ENCODE results near the gene RAD51AP2. TPM values are rescaled to one million over a fixed set of nuclear protein-coding genes. Genes with fewer than 3 reads are reported as not detected.
"Not testable (repeated sequence)": the region's sequence is repeated elsewhere in the genome, so short reads cannot be mapped to it uniquely, and the experiment has no call there.

The RAD51AP2 gene
- total RNA-seq, 2 experiments from 2014 or later = not detected

GRCh38 chr2:17521621-17522020, 3.4 kb upstream of the RAD51AP2 start:
- ChIA-PET POLR2A (no interaction called here), CTCF (no interaction called here)
- DNase-seq = no peak
- no peak overlapping the region for H3K27ac Mint-ChIP-seq
- no peaks in the 10 kb centered on the region for H3K36me3 Mint-ChIP-seq
- no peak overlapping the region for H3K4me3 Mint-ChIP-seq
- intact Hi-C loops (cut with micrococcal nuclease) = no loop called here
- H3K27me3 Mint-ChIP-seq = peaks cover 8% of the 10 kb centered on the region
- no peaks in the 10 kb centered on the region for H3K4me1 Mint-ChIP-seq (ENCODE audit: low read depth)
- no peaks in the 10 kb centered on the region for H3K9me3 Mint-ChIP-seq

DNA sequence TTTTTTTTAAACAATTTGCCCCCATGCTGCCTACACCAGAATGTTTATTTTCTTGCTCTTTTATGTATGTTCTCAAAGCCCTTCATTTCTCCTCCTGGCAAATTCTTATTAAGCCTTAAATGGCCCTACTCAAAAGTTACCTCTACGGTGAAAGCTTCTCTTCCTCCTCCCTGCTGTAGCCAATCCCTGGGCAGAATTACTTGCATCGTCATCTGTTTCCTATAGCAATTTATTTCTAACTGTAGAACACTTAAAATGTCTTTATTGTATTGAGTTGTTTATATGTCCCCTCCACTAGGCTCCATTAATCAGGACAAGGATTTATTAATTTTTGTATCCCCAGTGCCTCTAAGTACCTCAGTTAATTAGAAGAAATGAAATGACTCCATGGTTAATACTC, 2.5 kb upstream of the RAD51AP2 start:
- Mint-ChIP-seq H3K27me3 (peaks cover 7% of the 10 kb centered on the region), H3K9me3 (no peaks in the 10 kb centered on the region), H3K4me3 (no peak overlapping the region), H3K4me1 (ENCODE audit: low read depth) (no peaks in the 10 kb centered on the region), H3K36me3 (no peaks in the 10 kb centered on the region), H3K27ac (no peak overlapping the region)
- POLR2A ChIA-PET = no interaction called here
- DNase-seq = no peak
- CTCF ChIA-PET = no interaction called here
- intact Hi-C loops (cut with micrococcal nuclease) = no loop called here

GRCh38 chr2:17519486-17519885, 1.2 kb upstream of the RAD51AP2 start:
- ChIA-PET POLR2A (no interaction called here), CTCF (no interaction called here)
- Mint-ChIP-seq H3K4me1 (ENCODE audit: low read depth) (no peaks in the 10 kb centered on the region), H3K9me3 (no peaks in the 10 kb centered on the region), H3K27me3 (peaks cover 7% of the 10 kb centered on the region), H3K36me3 (no peaks in the 10 kb centered on the region), H3K27ac (no peak overlapping the region), H3K4me3 (no peak overlapping the region)
- intact Hi-C loops (cut with micrococcal nuclease) = no loop called here
- no peak for DNase-seq

GRCh38 chr2:17517481-17518211, 594 bp downstream of the RAD51AP2 start:
- Mint-ChIP-seq H3K4me3 (no peak overlapping the region), H3K36me3 (no peaks in the 10 kb centered on the region), H3K27me3 (peaks cover 7% of the 10 kb centered on the region), H3K27ac (no peak overlapping the region), H3K9me3 (no peaks in the 10 kb centered on the region), H3K4me1 (ENCODE audit: low read depth) (no peaks in the 10 kb centered on the region)
- intact Hi-C loops (cut with micrococcal nuclease) = no loop called here
- CTCF ChIA-PET = no interaction called here
- no peak for DNase-seq
- POLR2A ChIA-PET = no interaction called here

DNA sequence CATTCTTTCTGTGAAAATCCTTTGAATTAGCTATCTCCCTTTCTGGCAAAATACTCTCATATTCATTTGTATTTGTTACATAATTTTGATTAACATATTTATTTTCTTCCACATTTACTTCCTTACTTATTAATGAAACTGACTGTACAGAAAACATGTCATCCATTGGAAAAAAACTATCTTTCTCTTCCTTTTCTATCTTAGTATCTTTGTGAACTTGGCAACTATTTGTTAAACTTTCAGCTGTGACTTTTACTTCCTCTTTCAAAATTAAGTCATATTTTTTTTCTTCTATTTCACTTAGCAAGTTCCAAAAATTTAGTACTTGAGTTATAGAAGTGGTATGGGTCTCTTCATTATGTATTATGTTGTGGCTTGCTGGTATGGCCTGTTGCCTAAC, 2.6 kb downstream of the RAD51AP2 start:
- H3K4me1 Mint-ChIP-seq (ENCODE audit: low read depth) = no peaks in the 10 kb centered on the region
- no peak for DNase-seq
- peaks cover 4% of the 10 kb centered on the region for H3K27me3 Mint-ChIP-seq
- no peak overlapping the region for H3K27ac Mint-ChIP-seq
- H3K36me3 Mint-ChIP-seq = no peaks in the 10 kb centered on the region
- ChIA-PET POLR2A (no interaction called here), CTCF (no interaction called here)
- intact Hi-C loops (cut with micrococcal nuclease) = no loop called here
- H3K4me3 Mint-ChIP-seq = no peak overlapping the region
- no peaks in the 10 kb centered on the region for H3K9me3 Mint-ChIP-seq

- no peak overlapping the region for H3K27ac Mint-ChIP-seq
- H3K27me3 Mint-ChIP-seq = no peaks in the 10 kb centered on the region
- CTCF ChIA-PET = interaction anchor here (0.9 kb wide), 1 partner anchor 154 kb away, joined by 3 read pairs; no protein-coding TSS in a partner anchor
- intact Hi-C loops (cut with micrococcal nuclease) = no loop called here
- no peaks in the 10 kb centered on the region for H3K4me1 Mint-ChIP-seq (ENCODE audit: low read depth)
- H3K36me3 Mint-ChIP-seq = no peaks in the 10 kb centered on the region
- POLR2A ChIA-PET = no interaction called here
- H3K4me3 Mint-ChIP-seq = no peak overlapping the region
- no peaks in the 10 kb centered on the region for H3K9me3 Mint-ChIP-seq
- DNase-seq = no peak
These were observed 11.3 kb downstream of the RAD51AP2 start for GRCh38 chr2:17506736-17507616.

DNA sequence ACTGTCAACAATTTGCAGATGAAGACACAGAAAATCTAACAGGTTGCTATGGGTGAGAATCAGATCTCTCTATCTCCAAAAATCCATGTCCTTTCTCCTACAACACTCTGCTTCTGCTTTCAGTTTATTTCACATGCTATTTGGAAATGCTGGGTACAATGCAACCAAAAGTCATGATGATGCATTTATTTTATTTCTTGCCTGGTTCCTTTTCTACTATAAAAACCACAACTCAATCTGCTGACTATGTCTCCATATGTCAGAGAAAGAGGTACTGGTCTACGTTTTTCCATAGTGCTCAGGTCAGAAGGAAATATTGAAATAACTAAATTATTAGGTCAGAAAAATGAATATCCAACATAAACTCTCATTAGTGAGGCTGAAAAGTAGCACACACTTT, 20.5 kb downstream of the RAD51AP2 start:
- Mint-ChIP-seq H3K36me3 (no peaks in the 10 kb centered on the region), H3K9me3 (no peaks in the 10 kb centered on the region), H3K4me1 (ENCODE audit: low read depth) (no peaks in the 10 kb centered on the region), H3K27ac (no peak overlapping the region), H3K27me3 (no peaks in the 10 kb centered on the region), H3K4me3 (no peak overlapping the region)
- ChIA-PET POLR2A (no interaction called here), CTCF (no interaction called here)
- intact Hi-C loops (cut with micrococcal nuclease) = no loop called here
- DNase-seq = no peak

- intact Hi-C loops (cut with micrococcal nuclease) = no loop called here
- ChIA-PET POLR2A (no interaction called here), CTCF (no interaction called here)
- no peaks in the 10 kb centered on the region for H3K36me3 Mint-ChIP-seq
- no peaks in the 10 kb centered on the region for H3K27me3 Mint-ChIP-seq
- no peaks in the 10 kb centered on the region for H3K4me1 Mint-ChIP-seq (ENCODE audit: low read depth)
- peaks cover under 1% of the 10 kb centered on the region for H3K9me3 Mint-ChIP-seq
- H3K27ac Mint-ChIP-seq = no peak overlapping the region
- no peak overlapping the region for H3K4me3 Mint-ChIP-seq
- no peak for DNase-seq
These were observed 22.6 kb downstream of the RAD51AP2 start for GRCh38 chr2:17495590-17495989.

DNA sequence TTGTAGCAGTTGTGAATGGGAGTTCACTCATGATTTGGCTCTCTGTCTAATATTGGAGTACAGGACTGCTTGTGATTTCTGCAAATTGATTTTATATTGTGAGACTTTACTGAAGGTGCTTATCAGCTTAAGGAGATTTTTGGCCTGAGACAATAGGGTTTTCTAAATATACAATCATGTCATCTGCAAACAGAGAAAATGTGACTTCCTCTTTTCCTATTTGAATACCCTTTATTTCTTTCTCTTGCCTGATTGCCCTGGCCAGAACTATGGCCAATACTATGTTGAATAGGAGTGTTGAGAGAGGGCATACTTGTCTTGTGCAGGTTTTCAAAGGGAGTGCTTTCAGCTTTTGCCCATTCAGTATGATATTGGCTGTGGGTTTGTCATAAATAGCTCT, 28.1 kb downstream of the RAD51AP2 start:
- intact Hi-C loops (cut with micrococcal nuclease); H3K9me3 Mint-ChIP-seq; H3K36me3 Mint-ChIP-seq; DNase-seq; POLR2A ChIA-PET; H3K27me3 Mint-ChIP-seq; H3K4me1 Mint-ChIP-seq (ENCODE audit: low read depth); H3K4me3 Mint-ChIP-seq; CTCF ChIA-PET; H3K27ac Mint-ChIP-seq: not testable (repeated sequence)

- CTCF ChIA-PET; H3K27ac Mint-ChIP-seq; intact Hi-C loops (cut with micrococcal nuclease); H3K36me3 Mint-ChIP-seq; H3K27me3 Mint-ChIP-seq; H3K4me3 Mint-ChIP-seq; DNase-seq; POLR2A ChIA-PET; H3K4me1 Mint-ChIP-seq (ENCODE audit: low read depth); H3K9me3 Mint-ChIP-seq: not testable (repeated sequence)
These were observed 29.6 kb downstream of the RAD51AP2 start for GRCh38 chr2:17488610-17489009.

GRCh38 chr2:17483496-17483895, 34.7 kb downstream of the RAD51AP2 start:
- ChIA-PET POLR2A (no interaction called here), CTCF (no interaction called here)
- no peak overlapping the region for H3K27ac Mint-ChIP-seq
- no peaks in the 10 kb centered on the region for H3K4me1 Mint-ChIP-seq (ENCODE audit: low read depth)
- intact Hi-C loops (cut with micrococcal nuclease) = no loop called here
- H3K4me3 Mint-ChIP-seq = no peak overlapping the region
- no peak for DNase-seq
- H3K27me3 Mint-ChIP-seq = no peaks in the 10 kb centered on the region
- H3K36me3 Mint-ChIP-seq = no peaks in the 10 kb centered on the region
- no peaks in the 10 kb centered on the region for H3K9me3 Mint-ChIP-seq

- no peaks in the 10 kb centered on the region for H3K4me1 Mint-ChIP-seq (ENCODE audit: low read depth)
- ChIA-PET CTCF (no interaction called here), POLR2A (no interaction called here)
- intact Hi-C loops (cut with micrococcal nuclease) = no loop called here
- no peak overlapping the region for H3K4me3 Mint-ChIP-seq
- no peaks in the 10 kb centered on the region for H3K27me3 Mint-ChIP-seq
- no peaks in the 10 kb centered on the region for H3K9me3 Mint-ChIP-seq
- H3K36me3 Mint-ChIP-seq = no peaks in the 10 kb centered on the region
- H3K27ac Mint-ChIP-seq = no peak overlapping the region
- DNase-seq = no peak
These were observed 35.6 kb downstream of the RAD51AP2 start for GRCh38 chr2:17482651-17483050.

GRCh38 chr2:17479875-17480274, 38.4 kb downstream of the RAD51AP2 start:
- Mint-ChIP-seq H3K27ac (no peak overlapping the region), H3K27me3 (no peaks in the 10 kb centered on the region), H3K9me3 (no peaks in the 10 kb centered on the region), H3K36me3 (no peaks in the 10 kb centered on the region), H3K4me3 (no peak overlapping the region), H3K4me1 (ENCODE audit: low read depth) (no peaks in the 10 kb centered on the region)
- ChIA-PET CTCF (no interaction called here), POLR2A (no interaction called here)
- intact Hi-C loops (cut with micrococcal nuclease) = no loop called here
- no peak for DNase-seq
